LNCAP (cell line): Measurements from ENCODE around the gene CPT1B.

Source experiments
- TF ChIP-seq, protein P1 (sequence below): fragments of 450-650 bp; IDR thresholded peaks from 2 replicates; pipeline ENCODE4 v1.5.1; 2017; ENCODE audit warnings: mild to moderate bottlenecking

CPT1B gene

DNA sequence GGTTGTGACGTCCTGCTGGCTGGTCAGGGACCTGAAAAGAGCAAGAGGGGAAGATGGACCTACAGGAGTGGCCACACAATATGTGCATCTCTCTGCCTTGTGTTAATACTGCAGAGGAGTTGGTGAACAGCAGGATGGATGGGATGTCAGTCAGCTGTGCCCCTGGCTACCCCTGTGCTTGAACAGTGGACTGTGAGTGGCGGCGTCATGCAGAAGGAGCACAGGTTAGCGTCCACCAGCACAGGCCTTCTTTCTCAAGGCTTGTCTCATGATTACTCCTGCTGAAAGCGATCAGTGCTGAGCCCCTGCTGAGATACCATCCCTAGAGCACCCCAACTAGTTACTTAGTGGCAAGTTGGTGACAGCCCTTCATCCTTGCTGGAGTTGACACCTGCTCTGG lies 8.2 kb upstream of the CPT1B start:
- TF ChIP-seq, protein P1, sequence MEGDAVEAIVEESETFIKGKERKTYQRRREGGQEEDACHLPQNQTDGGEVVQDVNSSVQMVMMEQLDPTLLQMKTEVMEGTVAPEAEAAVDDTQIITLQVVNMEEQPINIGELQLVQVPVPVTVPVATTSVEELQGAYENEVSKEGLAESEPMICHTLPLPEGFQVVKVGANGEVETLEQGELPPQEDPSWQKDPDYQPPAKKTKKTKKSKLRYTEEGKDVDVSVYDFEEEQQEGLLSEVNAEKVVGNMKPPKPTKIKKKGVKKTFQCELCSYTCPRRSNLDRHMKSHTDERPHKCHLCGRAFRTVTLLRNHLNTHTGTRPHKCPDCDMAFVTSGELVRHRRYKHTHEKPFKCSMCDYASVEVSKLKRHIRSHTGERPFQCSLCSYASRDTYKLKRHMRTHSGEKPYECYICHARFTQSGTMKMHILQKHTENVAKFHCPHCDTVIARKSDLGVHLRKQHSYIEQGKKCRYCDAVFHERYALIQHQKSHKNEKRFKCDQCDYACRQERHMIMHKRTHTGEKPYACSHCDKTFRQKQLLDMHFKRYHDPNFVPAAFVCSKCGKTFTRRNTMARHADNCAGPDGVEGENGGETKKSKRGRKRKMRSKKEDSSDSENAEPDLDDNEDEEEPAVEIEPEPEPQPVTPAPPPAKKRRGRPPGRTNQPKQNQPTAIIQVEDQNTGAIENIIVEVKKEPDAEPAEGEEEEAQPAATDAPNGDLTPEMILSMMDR, result no peak

DNA sequence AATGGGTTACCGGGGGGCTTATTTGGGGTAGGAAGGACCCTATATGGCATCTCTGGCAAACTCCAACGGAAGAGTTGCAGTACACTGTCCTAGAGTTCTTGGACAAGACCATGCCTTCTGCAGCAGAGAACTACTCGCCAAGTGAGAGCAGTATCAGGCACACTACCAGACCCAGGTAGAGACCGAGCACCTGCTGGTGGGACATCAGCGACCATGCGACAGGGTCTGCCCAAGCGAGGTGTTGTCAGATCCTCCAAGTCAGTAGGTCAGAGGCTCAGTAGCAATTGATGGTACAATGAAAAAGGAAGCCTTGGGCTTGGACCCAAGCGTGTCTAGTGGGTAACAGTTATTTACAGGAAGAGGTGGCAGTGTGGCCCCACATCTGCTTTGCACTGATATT lies 7.6 kb upstream of the CPT1B start:
- TF ChIP-seq, protein P1, result no peak

DNA sequence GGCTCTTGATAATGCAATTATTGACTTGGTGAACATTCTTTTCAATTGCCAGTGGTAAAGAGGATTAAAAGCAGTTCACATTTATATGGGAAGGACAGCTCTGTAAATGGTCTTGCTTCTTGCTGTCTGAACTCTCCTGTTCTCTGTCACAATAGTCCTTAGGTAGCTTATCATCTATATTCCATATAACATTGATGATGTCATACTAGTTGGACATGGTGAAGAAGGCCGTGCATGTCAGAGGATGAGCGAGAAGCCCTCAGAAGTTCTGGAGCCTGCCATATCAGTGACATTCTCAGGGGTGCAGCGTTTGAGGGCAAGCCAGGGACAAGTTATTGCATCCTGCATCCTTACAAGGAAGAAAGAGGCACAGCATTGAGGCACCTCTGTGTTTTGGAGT lies 7.0 kb upstream of the CPT1B start:
- TF ChIP-seq, protein P1, result no peak

DNA sequence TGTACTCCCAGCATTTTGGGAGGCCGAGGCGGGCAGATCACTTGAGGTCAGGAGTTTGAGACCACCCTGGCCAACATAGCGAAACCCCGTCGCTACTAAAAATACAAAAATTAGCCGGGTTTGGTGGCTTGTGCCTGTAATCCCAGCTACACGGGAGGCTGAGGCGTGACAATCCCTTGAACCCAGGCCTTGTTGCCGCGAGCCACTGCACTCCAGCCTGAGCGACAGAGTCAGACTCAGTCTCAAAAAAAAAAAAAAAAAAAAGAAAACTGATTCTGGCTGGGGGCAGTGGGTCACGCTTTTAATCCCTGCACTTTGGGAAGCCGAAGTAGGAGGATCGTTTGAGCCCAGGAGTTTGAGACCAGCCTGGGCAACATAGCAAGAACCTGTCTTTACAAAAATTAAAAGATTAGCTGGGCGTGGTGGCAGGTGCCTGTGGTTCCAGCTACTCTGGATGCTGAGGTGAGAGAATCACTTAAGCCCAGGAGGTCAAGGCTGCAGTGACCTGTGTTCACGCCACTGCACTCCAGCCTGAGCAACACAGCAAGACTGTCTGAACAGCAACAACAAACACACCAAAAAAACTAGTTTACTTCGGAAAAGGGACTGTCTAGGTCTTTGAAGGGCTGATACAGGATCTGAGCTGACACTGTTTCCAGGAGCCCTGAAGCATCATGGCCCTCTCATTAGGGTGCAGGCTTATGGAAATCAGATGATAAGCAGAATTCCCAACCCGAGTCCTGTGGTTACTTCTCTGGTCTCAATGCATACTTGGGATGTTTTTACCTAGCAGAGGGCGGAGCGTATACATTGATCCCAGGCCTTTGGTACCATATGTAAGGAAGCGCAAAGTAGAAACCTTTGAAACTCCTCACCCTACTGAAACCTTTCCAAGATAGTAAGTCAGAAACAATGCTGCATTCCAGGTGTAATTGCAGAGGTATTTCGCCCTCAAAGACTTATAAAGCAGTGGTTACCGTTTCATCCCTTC lies 6.2 kb upstream of the CPT1B start:
- TF ChIP-seq, protein P1, result no peak

DNA sequence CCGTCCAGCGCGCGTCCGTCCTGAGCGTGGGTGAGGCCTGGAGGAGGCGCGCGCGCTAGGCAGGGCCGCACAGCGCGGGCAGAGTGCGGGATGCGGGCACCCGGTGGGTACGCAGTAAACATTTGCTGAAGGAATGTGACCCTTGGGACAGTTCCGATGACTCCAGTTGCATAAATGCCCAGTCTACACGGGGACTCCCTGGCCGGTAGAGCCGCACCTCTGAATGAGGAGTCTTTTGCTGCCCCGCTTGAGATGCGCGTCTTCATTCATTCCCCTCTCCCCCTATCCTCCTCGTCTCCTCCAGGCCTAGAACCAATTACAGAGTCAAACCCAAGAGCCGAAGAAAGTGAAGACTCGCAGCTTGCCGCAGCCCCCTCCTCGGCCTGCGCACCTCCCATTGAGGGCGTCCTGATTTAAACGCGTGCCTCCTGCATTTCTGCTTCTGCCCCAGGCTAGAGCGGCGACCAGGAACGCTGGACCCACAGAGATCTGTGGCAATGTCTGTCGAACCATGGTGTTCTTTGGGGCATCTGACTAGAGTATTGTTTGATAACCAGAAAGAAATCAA lies 5.2 kb upstream of the CPT1B start:
- TF ChIP-seq, protein P1, result no peak

DNA sequence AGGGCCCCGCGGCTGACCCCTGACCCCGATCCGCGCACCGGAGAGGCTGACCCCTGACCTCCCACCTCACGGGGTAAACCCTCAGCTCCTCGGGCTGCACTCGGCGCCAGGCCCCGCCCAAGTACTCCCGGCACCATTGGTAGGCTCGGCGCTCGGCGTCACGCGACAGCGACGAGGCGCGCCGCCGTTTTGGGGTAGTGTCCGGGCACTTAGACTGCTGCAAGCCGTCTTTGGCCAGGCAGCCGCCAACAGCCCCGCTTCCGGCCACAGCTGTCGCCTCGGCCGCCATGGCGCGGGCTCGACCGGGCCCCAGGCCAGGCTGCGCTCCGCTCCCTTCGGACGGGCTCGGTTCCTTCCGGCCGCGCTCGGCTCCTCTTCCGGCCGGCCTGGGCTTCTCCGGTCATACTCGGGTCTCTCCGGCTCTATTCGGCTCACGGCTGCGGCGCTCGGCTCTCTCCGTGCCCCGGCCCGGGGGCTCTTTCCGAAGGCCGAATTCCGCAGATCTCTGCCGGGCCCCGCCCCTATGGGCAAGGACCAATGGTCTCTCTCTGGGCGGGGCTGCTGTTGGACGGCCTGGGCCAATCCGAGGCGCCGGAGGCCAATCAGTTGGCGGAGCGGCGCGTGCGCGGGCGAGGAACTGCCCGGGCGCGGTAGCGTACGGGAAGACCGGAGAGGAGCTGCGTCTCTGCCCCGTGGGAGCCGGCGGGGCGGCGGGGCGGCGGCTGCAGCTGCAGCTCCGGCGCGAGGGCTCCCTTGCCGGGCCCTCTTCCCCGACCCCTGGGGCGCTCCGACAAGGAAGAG lies 4.5 kb upstream of the CPT1B start, which contains the start of gene CHKB:
TSS of gene CHKB (minus strand) at position 357 of the 801 bp plus-strand sequence. CDS start at position 289, 68 bp downstream.
- TF ChIP-seq, protein P1, result no peak

DNA sequence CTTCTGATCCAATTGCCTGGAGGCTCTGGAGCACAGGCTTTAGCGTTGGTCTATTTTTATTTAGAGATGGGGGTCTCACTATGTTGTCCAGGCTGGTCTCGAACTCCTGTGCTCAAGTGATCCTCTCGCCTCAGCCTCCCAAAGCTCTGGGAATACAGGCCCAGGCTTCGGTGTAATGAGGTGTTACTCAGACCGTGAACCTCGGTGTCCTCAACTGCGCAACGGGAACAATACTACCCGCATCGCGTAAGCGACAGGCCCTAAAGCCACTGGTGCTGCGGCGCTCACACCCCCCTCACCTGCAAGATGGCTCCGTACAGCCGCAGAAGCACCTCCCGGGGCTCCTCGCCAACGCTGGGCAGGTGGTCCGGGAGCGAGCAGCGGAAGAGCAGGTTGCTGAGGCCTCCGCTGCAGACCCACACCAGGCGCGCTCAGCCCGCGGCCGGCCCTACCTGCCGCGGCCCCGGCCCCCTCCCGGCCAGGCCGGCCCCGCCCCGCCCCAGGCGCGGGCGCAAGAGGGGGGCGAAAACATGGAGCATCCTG lies 3.8 kb upstream of the CPT1B start:
- TF ChIP-seq, protein P1, result no peak
